K562 (cell line): ENCODE data around the gene MAN2B1. TPM values are rescaled to one million over a fixed set of nuclear protein-coding genes. Genes with fewer than 3 reads are reported as not detected.

ENCODE experiments used
- ATAC-seq: fragments of 200-7000 bp; cut with Tn5 transposase; 3 replicates; pipeline ENCODE4 v1.9.1; 2020; ENCODE audit warnings: moderate library complexity
- BruUV-seq: library from RNA; stranded (reverse); fragments of 400-500 nt; replicated peaks from 2 replicates; lab custom pipeline; 2021; lab: Mats Ljungman, UMichigan
- CTCF ChIA-PET: fragments of 300-600 bp; formaldehyde crosslinking; extraction: SDS; loops from one replicate; lab custom pipeline; 2021; ENCODE audit warnings: low intra/inter-chr PET ratio; lab: Yijun Ruan, JAX
- POLR2A ChIA-PET: fragments of 300-600, 350-650 bp; sonication (Branson Sonifier 250); formaldehyde crosslinking; extraction: SDS; loops from one replicate; lab custom pipeline; 2021; ENCODE audit warnings: antibody characterized with exemption, inconsistent platforms; lab: Yijun Ruan, JAX
- DNase-seq, 4 experiments: peaks; one replicate each; pipeline versions ENCODE4 v3.0.0 to v3.0.0-alpha.2; 2011 to 2018; ENCODE audit warnings: low spot score in 3 of 4, mixed read lengths in 3 of 4; ENCODE audit errors: extremely low read depth in 1 of 4
- FAIRE-seq: peaks from 2 replicates; lab custom pipeline; 2011; peaks lifted over from hg19 to GRCh38; lab: Jason Lieb, UNC
- H2AFZ ChIP-seq: 2 replicates; pipeline ENCODE4 v1.6.0; 2011; ENCODE audit warnings: low read depth, low read length, control low read depth, inconsistent platforms
- H3K27ac ChIP-seq: fragments of 200-600 bp; 3 replicates; pipeline ENCODE4 v1.8.0; 2011; ENCODE audit warnings: low read depth, mild to moderate bottlenecking, control low read depth, inconsistent platforms, low read length, moderate library complexity, mixed read lengths; ENCODE audit errors: extremely low read depth
- H3K27me3 ChIP-seq, 2 experiments: fragments of 300-600 bp in 1 of 2; 2 replicates in 1 of 2; 3 replicates in 1 of 2; pipeline versions ENCODE4 v1.6.0 to v1.8.0; 2011; ENCODE audit warnings: inconsistent platforms in 2 of 2, low read length in 2 of 2, mild to moderate bottlenecking in 1 of 2, mixed read lengths in 1 of 2, moderate library complexity in 1 of 2; ENCODE audit not compliant: control insufficient read depth in 2 of 2, insufficient read depth in 2 of 2
- H3K36me3 ChIP-seq: fragments of 300-600 bp; 3 replicates; pipeline ENCODE4 v1.8.0; 2011; ENCODE audit warnings: mild to moderate bottlenecking, low read length, inconsistent platforms; ENCODE audit not compliant: control insufficient read depth, insufficient read depth
- H3K4me1 ChIP-seq, 2 experiments: fragments of 200-600 bp in 1 of 2; replicated peaks in 1 of 2; 2 replicates in 1 of 2; 3 replicates in 1 of 2; pipeline versions ENCODE4 v1.5.1 to v1.8.0; 2011; ENCODE audit warnings: inconsistent platforms in 2 of 2, low read length in 2 of 2, mild to moderate bottlenecking in 1 of 2, mixed read lengths in 1 of 2, moderate library complexity in 1 of 2; ENCODE audit not compliant: control insufficient read depth in 2 of 2, insufficient read depth in 2 of 2
- H3K4me2 ChIP-seq: 2 replicates; pipeline ENCODE4 v1.6.1; 2011; ENCODE audit warnings: low read length, control low read depth, inconsistent platforms, mixed read lengths; ENCODE audit not compliant: insufficient read depth
- H3K4me3 ChIP-seq: fragments of 200-600 bp; sonication (generic), shearing (Covaris generic); 2 replicates; pipeline ENCODE4 v1.5.1; 2016; ENCODE audit warnings: control low read depth, inconsistent platforms
- H3K79me2 ChIP-seq: fragments of 200-600 bp; 3 replicates; pipeline ENCODE4 v1.8.0; 2011; ENCODE audit warnings: low read length, inconsistent platforms; ENCODE audit not compliant: control insufficient read depth, insufficient read depth
- H3K9ac ChIP-seq, 2 experiments: 2 replicates each; pipeline versions ENCODE4 v1.6.0 to v1.6.1; 2011; ENCODE audit warnings: low read depth in 2 of 2, low read length in 2 of 2, control low read depth in 1 of 2, inconsistent platforms in 1 of 2, mild to moderate bottlenecking in 1 of 2, mixed read lengths in 1 of 2; ENCODE audit not compliant: insufficient read depth in 1 of 2
- H3K9me1 ChIP-seq: one replicate; pipeline ENCODE4 v1.6.0; 2011; ENCODE audit warnings: inconsistent platforms, mild to moderate bottlenecking, low read length, moderate library complexity; ENCODE audit not compliant: control insufficient read depth, insufficient read depth
- H3K9me3 ChIP-seq: replicated peaks from 2 replicates; pipeline ENCODE4 v1.5.1; 2011; ENCODE audit warnings: low read depth, low read length, inconsistent platforms; ENCODE audit not compliant: control insufficient read depth, insufficient read depth
- H4K20me1 ChIP-seq: replicated peaks from 2 replicates; pipeline ENCODE4 v1.6.1; 2011; ENCODE audit warnings: low read length, inconsistent platforms, mixed read lengths; ENCODE audit not compliant: control insufficient read depth, insufficient read depth
- HIVEP1 ChIP-seq: fragments of 250-450 bp; sonication (Bioruptor Pico); IDR thresholded peaks from 2 replicates; pipeline ENCODE4 v1.4.0; 2020; ENCODE audit warnings: mild to moderate bottlenecking
- KDM4B ChIP-seq, 2 experiments: fragments of 450-650 bp in 1 of 2; sonication (generic) in 1 of 2; IDR thresholded peaks; 2 replicates each; pipeline ENCODE4 v1.6.1; 2016 to 2017; ENCODE audit warnings: borderline replicate concordance in 2 of 2, antibody characterized with exemption in 1 of 2, low read depth in 1 of 2, mild to moderate bottlenecking in 1 of 2
- PTRF ChIP-seq: fragments of 450-650 bp; IDR thresholded peaks from 2 replicates; pipeline ENCODE4 v1.6.1; 2016; ENCODE audit warnings: mild to moderate bottlenecking, missing genetic modification characterization, missing compliant biosample characterization
- RBFOX2 ChIP-seq: fragments of 200-400 bp; formaldehyde crosslinking; IDR thresholded peaks from 2 replicates; pipeline ENCODE4 v1.6.1; 2017; ENCODE audit warnings: low read depth, mild to moderate bottlenecking, low read length, moderate library complexity
- ZNF274 ChIP-seq: IDR thresholded peaks from 2 replicates; pipeline ENCODE4 v1.6.1; 2011; ENCODE audit warnings: low read depth, mild to moderate bottlenecking, low read length, moderate library complexity, borderline replicate concordance
- ZNF655 ChIP-seq: fragments of 250-450 bp; sonication (Bioruptor Pico); IDR thresholded peaks from 2 replicates; pipeline ENCODE4 v1.5.0; 2021
- WGBS: fragments of 100-300 bp; shearing (Covaris generic); methylation state at CpG from one replicate; pipeline ENCODE4 v1.1.6; 2016; ENCODE audit warnings: low coverage, mixed read lengths; ENCODE audit not compliant: insufficient coverage; ENCODE audit errors: missing lambda C conversion rate; 5-methylcytosine and 5-hydroxymethylcytosine counted together
- in situ Hi-C: fragments of 300-500 bp; cut with MboI; formaldehyde crosslinking; loops from 4 replicates; pipeline ENCODE4 v1.15.0; 2018; ENCODE audit warnings: inconsistent platforms, mixed read lengths
- intact Hi-C: fragments of 100-400 bp; cut with micrococcal nuclease; formaldehyde crosslinking; loops from 2 replicates; pipeline ENCODE4 v1.14.2; 2022
- polyA plus RNA-seq, 8 experiments: library from polyadenylated mRNA; depleted of rRNA in 4 of 8; stranded (reverse) in 5 of 8; unstranded in 3 of 8; fragments of >200 nt; fragmentation: Nextera tagmentation in 2 of 8; fragmentation: Illumina TruSeq in 1 of 8; extraction: Ambion mirVana in 2 of 8; extraction: Trizol in 1 of 8; gene quantifications; 2 replicates each; pipeline versions ENCODE4 v1.2.1 to v1.2.3, GENCODE V29; 2011 to 2014; ENCODE audit warnings: inconsistent platforms in 1 of 8, missing spikeins in 1 of 8
- total RNA-seq, 7 experiments: library from RNA; depleted of rRNA in 6 of 7; stranded (reverse); fragments of >200 nt in 6 of 7; fragmentation: Illumina TruSeq in 2 of 7; extraction: Trizol in 2 of 7; gene quantifications; 2 replicates each; pipeline versions ENCODE4 v1.2.1 to v1.2.3, GENCODE V29; 2011 to 2021; ENCODE audit warnings: low replicate concordance in 1 of 7

MAN2B1 gene
- total and polyA plus RNA-seq, 9 of the 15 experiments (the other 6 are each of a cell fraction or from before 2014, with no cell fraction given): 0.59 to 33.8 (median 11.4) TPM

- H3K36me3 ChIP-seq: peaks cover 62% of the 10 kb centered on the region
These were observed 31.6 kb upstream of the MAN2B1 start for GRCh38 chr19:12698138-12698537.

More at GRCh38 chr19:12698138-12698537, 31.6 kb upstream of the MAN2B1 start:
- Histone ChIP-seq H3K9me1 (peaks cover 2% of the 10 kb centered on the region), H3K4me3 (no peak overlapping the region), H2AFZ (no peak overlapping the region), H3K9ac (no peak overlapping the region), H4K20me1 (no peaks in the 10 kb centered on the region), H3K27ac (no peak overlapping the region), H3K9me3 (no peaks in the 10 kb centered on the region), H3K79me2 (peaks cover 7% of the 10 kb centered on the region; the same call in 2 of the 3 replicates), H3K4me1 (peaks cover 0 to 34% of the 10 kb centered on the region in 2 experiments; a peak in 3 of 5 replicates), H3K27me3 (no peaks in the 10 kb centered on the region; a peak in 1 of 5 replicates), H3K4me2 (no peak overlapping the region)
- no peak for FAIRE-seq
- DNase-seq: no peak
- WGBS: 75% methylated on average over 6 of the region's 6 CpGs
- intact Hi-C loops: no loop called here
- ATAC-seq: no peak
- in situ Hi-C loops: no loop called here
- TF ChIP-seq KDM4B (IDR thresholded peaks at IDR 0.05; ENCODE audit: borderline replicate concordance in 2 of 2, low read depth in 1 of 2) (no peak), ZNF655 (CRISPR knock-in tag) (no peak), ZNF274 (no peak), PTRF (tag) (no peak), HIVEP1 (CRISPR knock-in tag) (no peak), RBFOX2 (no peak)
- no TSS peak for BruUV-seq
- POLR2A ChIA-PET: interaction anchor here (0.6 to 1.9 kb wide), 4 partner anchors 9 to 558 kb away, joined by 3 to 5 read pairs (median 4); partner anchors contain the start of genes ZNF20, ZNF490 and ZNF791
- CTCF ChIA-PET: no interaction called here
